ENCODE measurements around the gene DDX56.
"Not testable (repeated sequence)": the region's sequence is repeated elsewhere in the genome, so short reads cannot be mapped to it uniquely, and the experiment has no call there.

Gene DDX56

GRCh38 chr7:44602576-44602910 is 28.8 kb upstream of the DDX56 start:
- intact Hi-C loops (cut with DNase I) = loop anchor here (10.0 kb wide), 1 partner anchor 512 kb away; the partner anchor contains the start of gene TBRG4

GRCh38 chr7:44599222-44599621 is 25.5 kb upstream of the DDX56 start:
- intact Hi-C loops (cut with DNase I) = no loop called here
- DNase-seq = no peak

More at GRCh38 chr7:44602576-44602910, 28.8 kb upstream of the DDX56 start:
- DNase-seq = no peak

GRCh38 chr7:44597181-44597580 is 23.5 kb upstream of the DDX56 start:
- intact Hi-C loops (cut with DNase I); DNase-seq: not testable (repeated sequence)

GRCh38 chr7:44595934-44596635 is 22.4 kb upstream of the DDX56 start:
- no peak for DNase-seq
- intact Hi-C loops (cut with DNase I) = no loop called here

- DNase-seq = no peak
- intact Hi-C loops (cut with DNase I) = no loop called here
Observed at GRCh38 chr7:44590910-44591309, 17.2 kb upstream of the DDX56 start.

GRCh38 chr7:44587843-44588711 is 14.4 kb upstream of the DDX56 start:
- intact Hi-C loops (cut with DNase I) = loop anchor here (10.0 kb wide), 1 partner anchor 397 kb away; no protein-coding TSS in a partner anchor
- peak in 31 of 42 donors; percentile 16 to 79 (median 57) for DNase-seq

GRCh38 chr7:44583146-44583865 is 9.6 kb upstream of the DDX56 start:
- no peak for DNase-seq
- intact Hi-C loops (cut with DNase I) = loop anchor here (2.0 to 10.0 kb wide), 3 partner anchors 213 to 401 kb away; partner anchors contain the start of genes H2AZ2 and PPIA

- DNase-seq = peak; percentile 96 to 100 (median 99)
- intact Hi-C loops (cut with DNase I) = loop anchor here (2.0 to 10.0 kb wide), 3 partner anchors 215 to 403 kb away; partner anchors contain the start of genes H2AZ2 and PPIA
Observed at GRCh38 chr7:44581879-44582603, 8.3 kb upstream of the DDX56 start, which contains the start of gene TMED4. Gene TMED4, minus strand, starts transcription at chr7:44582231. Its CDS starts 25 bp downstream, at chr7:44582206.

GRCh38 chr7:44580945-44581878 is 7.5 kb upstream of the DDX56 start:
- DNase-seq = peak in 9 of 42 donors; percentile 12 to 53 (median 30)
- intact Hi-C loops (cut with DNase I) = loop anchor here (5.0 to 10.0 kb wide), 2 partner anchors 266 to 404 kb away; partner anchors contain the start of gene H2AZ2

GRCh38 chr7:44576228-44576627 is 2.5 kb upstream of the DDX56 start:
- DNase-seq = no peak
- intact Hi-C loops (cut with DNase I) = no loop called here

- DNase-seq = no peak
- intact Hi-C loops (cut with DNase I) = no loop called here
Observed at GRCh38 chr7:44575054-44575453, 1.3 kb upstream of the DDX56 start.

GRCh38 chr7:44574287-44574872 is 672 bp upstream of the DDX56 start:
- peak in 2 of 42 donors; percentile 13 to 35 for DNase-seq
- intact Hi-C loops (cut with DNase I) = no loop called here

GRCh38 chr7:44572771-44573170 is 937 bp downstream of the DDX56 start:
- DNase-seq = no peak
- intact Hi-C loops (cut with DNase I) = no loop called here

GRCh38 chr7:44569959-44570358 is 3.7 kb downstream of the DDX56 start:
- DNase-seq = no peak
- intact Hi-C loops (cut with DNase I) = loop anchor here (5.0 to 10.0 kb wide), 2 partner anchors 83 to 355 kb away; no protein-coding TSS in a partner anchor

- intact Hi-C loops (cut with DNase I) = loop anchor here (5.0 to 10.0 kb wide), 2 partner anchors 82 to 354 kb away; no protein-coding TSS in a partner anchor
- DNase-seq = no peak
Observed at GRCh38 chr7:44568771-44569560, 4.7 kb downstream of the DDX56 start.

GRCh38 chr7:44567884-44568283 is 5.8 kb downstream of the DDX56 start:
- intact Hi-C loops (cut with DNase I) = loop anchor here (5.0 to 10.0 kb wide), 2 partner anchors 81 to 353 kb away; no protein-coding TSS in a partner anchor
- no peak for DNase-seq
